Stimulated activated naive CD4-positive, alpha-beta T cell (primary cell): ENCODE results near the gene MRPS6.

Experiments
- DNase-seq, 6 experiments: peaks; one replicate each; lab custom pipeline; 2025; lab: John Stamatoyannopoulos, UW

MRPS6 gene

GRCh38 chr21:34073032-34073748, at the start of gene MRPS6, which contains the start of gene SLC5A3:
Gene MRPS6 (plus strand): TSS chr21:34073578. CDS start chr21:34073701, 123 bp downstream.
Gene SLC5A3 (plus strand): TSS chr21:34073578. CDS start chr21:34095199, 21,621 bp downstream.
- DNase-seq, result peak; percentile 66 to 78 (median 73)

GRCh38 chr21:34023691-34024373, 49.5 kb upstream of the MRPS6 start:
- no peak for DNase-seq

- no peak for DNase-seq
Observed at GRCh38 chr21:34024374-34024693, 49.0 kb upstream of the MRPS6 start.

- DNase-seq, result no peak
Observed at GRCh38 chr21:34027721-34028461, 45.5 kb upstream of the MRPS6 start.

GRCh38 chr21:34029743-34030528, 43.4 kb upstream of the MRPS6 start:
- DNase-seq, result peak in 3 of 6 experiments; percentile 3 to 26 (median 4)

GRCh38 chr21:34031835-34032370, 41.5 kb upstream of the MRPS6 start:
- DNase-seq, result no peak

GRCh38 chr21:34034369-34035014, 38.9 kb upstream of the MRPS6 start:
- no peak for DNase-seq

- no peak for DNase-seq
Observed at GRCh38 chr21:34035619-34036354, 37.6 kb upstream of the MRPS6 start.

GRCh38 chr21:34037009-34037795, 36.2 kb upstream of the MRPS6 start:
- DNase-seq, result no peak

- no peak for DNase-seq
Observed at GRCh38 chr21:34039678-34040382, 33.5 kb upstream of the MRPS6 start.

GRCh38 chr21:34042735-34043134, 30.6 kb upstream of the MRPS6 start:
- DNase-seq, result no peak

GRCh38 chr21:34043333-34043732, 30.0 kb upstream of the MRPS6 start:
- no peak for DNase-seq

GRCh38 chr21:34046917-34047316, 26.5 kb upstream of the MRPS6 start:
- DNase-seq, result no peak

- no peak for DNase-seq
Observed at GRCh38 chr21:34047835-34048234, 25.5 kb upstream of the MRPS6 start.

- DNase-seq, result no peak
Observed at GRCh38 chr21:34052171-34052570, 21.2 kb upstream of the MRPS6 start.

- no peak for DNase-seq
Observed at GRCh38 chr21:34054259-34054658, 19.1 kb upstream of the MRPS6 start.

- no peak for DNase-seq
Observed at GRCh38 chr21:34055615-34056014, 17.8 kb upstream of the MRPS6 start.

GRCh38 chr21:34061983-34062382, 11.4 kb upstream of the MRPS6 start:
- DNase-seq, result no peak

- DNase-seq, result no peak
Observed at GRCh38 chr21:34065027-34065426, 8.4 kb upstream of the MRPS6 start.
